ENCODE measurements around the gene CHMP6.

DNA sequence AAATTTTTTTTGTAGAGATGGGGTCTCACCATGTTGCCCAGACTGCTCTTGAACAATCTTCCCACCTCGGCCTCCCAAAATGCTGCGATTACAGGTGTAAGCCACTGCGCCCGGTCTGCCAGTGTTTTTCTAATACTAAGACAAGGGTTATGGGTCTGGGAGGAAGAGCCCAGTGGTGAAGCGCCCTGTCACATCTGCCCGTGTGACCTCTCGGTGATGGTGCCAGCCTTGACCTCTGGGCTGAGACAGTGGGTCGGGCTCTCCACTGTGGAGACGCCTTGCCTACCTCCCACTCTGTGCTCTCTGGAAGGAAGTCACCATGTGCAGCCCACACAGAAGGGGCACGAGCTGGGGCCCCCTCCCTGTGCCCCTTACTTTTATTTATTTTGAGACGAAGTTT lies 38.2 kb downstream of the CHMP6 start:
- TF ChIP-seq CTCF (IDR thresholded peaks at IDR 0.05), result no peak
- TF ChIP-seq POLR2AphosphoS5 (IDR thresholded peaks at IDR 0.05), result no peak

Measured in suprapubic skin (tissue), 3 donors.